CD8-positive, alpha-beta memory T cell (primary cell): ENCODE measurements around the gene KRTAP1-4. TPM values are rescaled to one million over a fixed set of nuclear protein-coding genes. Genes with fewer than 3 reads are reported as not detected.

Source experiments
- CTCF ChIA-PET: fragments of 350-600 bp; sonication (Branson Sonifier 250); formaldehyde crosslinking; loops from one replicate; lab custom pipeline; 2021; ENCODE audit warnings: antibody characterized with exemption; lab: Charles Lee
- POLR2A ChIA-PET: fragments of 350-600 bp; sonication (Branson Sonifier 250); formaldehyde crosslinking; loops from one replicate; lab custom pipeline; 2021; ENCODE audit warnings: antibody characterized with exemption; lab: Charles Lee
- DNase-seq, 5 donors: peaks; one replicate each; pipeline versions ENCODE4 v3.0.0 to v3.0.0-alpha.2; 2020 to 2022; ENCODE audit warnings: mixed read lengths in 1 of 5
- H3K27ac ChIP-seq: one replicate; pipeline ENCODE4 v1.7.0; 2013; ENCODE audit warnings: low read depth, mild to moderate bottlenecking, low read length, moderate library complexity
- H3K27me3 ChIP-seq: 2 replicates; pipeline ENCODE4 v1.7.0; 2013; ENCODE audit warnings: low read length, mild to moderate bottlenecking; ENCODE audit not compliant: insufficient read depth, poor library complexity, severe bottlenecking
- H3K36me3 ChIP-seq: 2 replicates; pipeline ENCODE4 v1.7.0; 2013; ENCODE audit warnings: mild to moderate bottlenecking, low read length, moderate library complexity; ENCODE audit not compliant: insufficient read depth
- H3K4me1 ChIP-seq: 2 replicates; pipeline ENCODE4 v1.7.0; 2013; ENCODE audit warnings: mild to moderate bottlenecking, low read length, moderate library complexity; ENCODE audit not compliant: insufficient read depth
- H3K4me3 ChIP-seq: 2 replicates; pipeline ENCODE4 v1.7.0; 2013; ENCODE audit warnings: mild to moderate bottlenecking, low read length
- H3K9me3 ChIP-seq: 2 replicates; pipeline ENCODE4 v1.7.0; 2013; ENCODE audit warnings: mild to moderate bottlenecking, low read length
- H3K27ac Mint-ChIP-seq, 8 donors: one replicate each; pipeline ENCODE4 v1.8.0; 2020 to 2021; ENCODE audit warnings: mixed read lengths in 8 of 8, mild to moderate bottlenecking in 6 of 8, inconsistent platforms in 3 of 8, moderate library complexity in 3 of 8
- H3K27me3 Mint-ChIP-seq, 2 donors: one replicate each; pipeline ENCODE4 v1.8.0; 2020 to 2021; ENCODE audit warnings: mixed read lengths in 2 of 2, mild to moderate bottlenecking in 1 of 2, moderate library complexity in 1 of 2
- H3K36me3 Mint-ChIP-seq, 3 donors: one replicate each; pipeline ENCODE4 v1.8.0; 2020 to 2021; ENCODE audit warnings: mixed read lengths in 3 of 3, inconsistent platforms in 1 of 3, mild to moderate bottlenecking in 1 of 3
- H3K4me1 Mint-ChIP-seq, 3 donors: one replicate each; pipeline ENCODE4 v1.8.0; 2020 to 2021; ENCODE audit warnings: mixed read lengths in 3 of 3, inconsistent platforms in 1 of 3, mild to moderate bottlenecking in 1 of 3
- H3K4me3 Mint-ChIP-seq, 7 donors: one replicate each; pipeline ENCODE4 v1.8.0; 2020 to 2021; ENCODE audit warnings: mixed read lengths in 7 of 7, mild to moderate bottlenecking in 6 of 7, moderate library complexity in 4 of 7, inconsistent platforms in 2 of 7
- H3K9me3 Mint-ChIP-seq, 5 donors: one replicate each; pipeline ENCODE4 v1.8.0; 2020 to 2022; ENCODE audit warnings: mixed read lengths in 5 of 5, mild to moderate bottlenecking in 3 of 5, moderate library complexity in 2 of 5, inconsistent platforms in 1 of 5
- polyA plus RNA-seq: library from polyadenylated mRNA; unstranded; fragments of 300-500 nt; fragmentation: Illumina TruSeq; gene quantifications from one replicate; pipeline ENCODE4 v1.2.3, GENCODE V29; 2021
- total RNA-seq, 2 experiments: library from RNA; stranded (reverse); gene quantifications; one replicate each; pipeline ENCODE4 v1.2.3, GENCODE V29; 2021

KRTAP1-4 gene, protein sequence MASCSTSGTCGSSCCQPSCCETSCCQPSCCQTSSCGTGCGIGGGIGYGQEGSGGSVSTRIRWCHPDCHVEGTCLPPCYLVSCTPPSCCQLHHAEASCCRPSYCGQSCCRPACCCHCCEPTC
- not detected for total RNA-seq
- not detected for polyA plus RNA-seq

DNA sequence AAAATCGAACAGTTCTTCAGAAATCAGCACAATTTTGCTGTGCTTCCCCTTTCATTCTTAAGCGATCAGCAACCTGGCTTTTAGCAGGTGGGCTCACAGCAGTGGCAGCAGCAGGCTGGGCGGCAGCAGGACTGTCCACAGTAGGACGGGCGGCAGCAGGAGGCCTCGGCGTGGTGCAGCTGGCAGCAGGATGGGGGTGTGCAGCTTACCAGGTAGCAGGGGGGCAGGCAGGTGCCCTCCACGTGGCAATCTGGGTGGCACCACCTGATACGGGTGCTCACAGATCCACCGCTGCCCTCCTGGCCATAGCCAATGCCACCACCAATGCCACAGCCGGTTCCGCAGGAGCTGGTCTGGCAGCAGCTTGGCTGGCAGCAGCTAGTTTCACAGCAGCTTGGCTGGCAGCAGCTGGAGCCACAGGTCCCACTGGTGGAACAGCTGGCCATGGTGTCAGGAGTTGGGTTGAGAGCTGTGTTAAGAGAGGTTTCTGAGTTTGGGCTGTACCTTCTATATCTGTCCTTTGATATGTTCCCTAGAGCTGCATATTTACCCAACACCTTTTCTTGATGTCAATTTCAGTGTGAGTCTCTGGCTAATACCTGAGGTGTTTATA lies at the start of gene KRTAP1-4:
TSS of gene KRTAP1-4 (minus strand) at position 563 of the 613 bp plus-strand sequence. CDS start at position 446, 117 bp downstream.
- H3K36me3 ChIP-seq: no peaks in the 10 kb centered on the region
- H3K27ac Mint-ChIP-seq: no peak within 1 kb of the TSS
- H3K36me3 Mint-ChIP-seq: no peaks in the 10 kb centered on the region

DNA sequence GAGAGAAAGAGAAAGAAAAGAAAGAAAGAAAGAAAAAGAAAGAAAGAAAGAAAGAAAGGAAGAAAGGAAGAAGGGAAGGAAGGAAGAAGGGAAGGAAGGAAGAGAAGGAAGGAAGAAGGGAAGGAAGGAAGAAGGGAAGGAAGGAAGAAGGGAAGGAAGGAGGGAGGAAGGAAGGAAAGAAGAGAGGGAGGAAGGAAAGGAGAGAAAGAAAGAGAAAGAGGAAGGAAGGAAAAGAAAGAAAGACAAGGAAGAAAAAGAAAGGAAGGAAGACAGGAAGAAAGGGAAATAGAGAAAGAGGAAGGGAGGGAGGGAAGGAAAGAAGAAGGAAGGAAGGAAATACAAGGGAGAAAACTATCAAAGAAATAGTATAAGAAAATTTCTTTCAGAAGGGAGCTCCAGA lies 46.8 kb upstream of the KRTAP1-4 start:
- Histone ChIP-seq H3K4me3 (no peak overlapping the region), H3K27ac (no peak overlapping the region), H3K9me3 (no peaks in the 10 kb centered on the region), H3K4me1 (no peaks in the 10 kb centered on the region), H3K27me3 (peaks cover 7% of the 10 kb centered on the region), H3K36me3 (no peaks in the 10 kb centered on the region)
- CTCF ChIA-PET: no interaction called here
- Mint-ChIP-seq H3K4me3 (no peak overlapping the region), H3K36me3 (no peaks in the 10 kb centered on the region), H3K27me3 (peaks cover 22 to 49% of the 10 kb centered on the region in 2 donors), H3K9me3 (no peaks in the 10 kb centered on the region), H3K4me1 (no peaks in the 10 kb centered on the region), H3K27ac (no peak overlapping the region)
- POLR2A ChIA-PET: no interaction called here
- DNase-seq: no peak

More for the DNA sequence above, at the start of gene KRTAP1-4:
- peaks cover 11 to 65% of the 10 kb centered on the region in 2 donors for H3K27me3 Mint-ChIP-seq
- H3K4me1 ChIP-seq: no peaks in the 10 kb centered on the region
- CTCF ChIA-PET: no interaction called here
- no peak within 1 kb of the TSS for H3K27ac ChIP-seq
- no peak for DNase-seq
- POLR2A ChIA-PET: interaction anchor here (0.6 kb wide), 1 partner anchor 512 kb away, joined by 4 read pairs; no protein-coding TSS in a partner anchor
- no peak within 1 kb of the TSS for H3K4me3 Mint-ChIP-seq
- H3K9me3 Mint-ChIP-seq: no peaks in the 10 kb centered on the region
- no peaks in the 10 kb centered on the region for H3K4me1 Mint-ChIP-seq
- no peaks in the 10 kb centered on the region for H3K9me3 ChIP-seq
- no peak within 1 kb of the TSS for H3K4me3 ChIP-seq
- H3K27me3 ChIP-seq: no peaks in the 10 kb centered on the region

DNA sequence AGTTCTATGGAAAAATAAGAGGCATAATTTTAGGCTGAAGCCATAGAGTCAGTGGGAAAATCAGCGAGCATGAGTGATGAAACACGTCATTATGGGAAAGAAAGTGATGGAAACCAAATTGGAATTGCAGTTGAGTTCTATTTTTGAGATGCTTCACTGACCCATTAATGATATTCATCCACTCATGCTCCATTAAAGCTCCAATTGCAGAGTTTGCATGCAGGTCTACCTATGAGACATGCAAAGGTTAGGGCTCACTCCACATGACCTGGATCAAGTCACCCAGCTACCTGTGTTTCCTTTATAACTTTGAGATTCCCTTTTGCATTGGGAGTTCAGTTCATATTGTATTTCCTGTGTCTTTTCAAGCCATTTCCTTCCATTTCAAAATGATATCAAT lies 43.7 kb upstream of the KRTAP1-4 start:
- Histone ChIP-seq H3K27me3 (peaks cover 7% of the 10 kb centered on the region), H3K36me3 (no peaks in the 10 kb centered on the region), H3K4me3 (no peak overlapping the region), H3K9me3 (no peaks in the 10 kb centered on the region), H3K27ac (no peak overlapping the region), H3K4me1 (no peaks in the 10 kb centered on the region)
- H3K4me1 Mint-ChIP-seq: peaks cover 0 to 2% (median 0%) of the 10 kb centered on the region in 3 donors
- DNase-seq: no peak
- ChIA-PET CTCF (no interaction called here), POLR2A (no interaction called here)
- no peak overlapping the region for H3K27ac Mint-ChIP-seq
- H3K36me3 Mint-ChIP-seq: no peaks in the 10 kb centered on the region
- no peak overlapping the region for H3K4me3 Mint-ChIP-seq
- H3K9me3 Mint-ChIP-seq: no peaks in the 10 kb centered on the region
- H3K27me3 Mint-ChIP-seq: peaks cover 20 to 33% of the 10 kb centered on the region in 2 donors

- no peaks in the 10 kb centered on the region for H3K4me1 ChIP-seq
- Mint-ChIP-seq H3K4me1 (peaks cover 0 to 2% (median 0%) of the 10 kb centered on the region in 3 donors), H3K27ac (no peak overlapping the region), H3K4me3 (no peak overlapping the region), H3K27me3 (peaks cover 17 to 20% of the 10 kb centered on the region in 2 donors), H3K9me3 (no peaks in the 10 kb centered on the region), H3K36me3 (no peaks in the 10 kb centered on the region)
- H3K27ac ChIP-seq: no peak overlapping the region
- H3K4me3 ChIP-seq: no peak overlapping the region
- H3K27me3 ChIP-seq: peaks cover 2% of the 10 kb centered on the region
- no peaks in the 10 kb centered on the region for H3K9me3 ChIP-seq
- no peak for DNase-seq
- ChIA-PET POLR2A (no interaction called here), CTCF (interaction anchor here (1.5 kb wide), 1 partner anchor 577 kb away, joined by 4 read pairs; no protein-coding TSS in a partner anchor)
- H3K36me3 ChIP-seq: no peaks in the 10 kb centered on the region
These were observed 41.8 kb upstream of the KRTAP1-4 start for GRCh38 chr17:41071606-41072360.

GRCh38 chr17:41069031-41069430 lies 39.0 kb upstream of the KRTAP1-4 start:
- H3K9me3 ChIP-seq: no peaks in the 10 kb centered on the region
- H3K27me3 ChIP-seq: no peaks in the 10 kb centered on the region
- ChIA-PET CTCF (no interaction called here), POLR2A (no interaction called here)
- Mint-ChIP-seq H3K27ac (no peak overlapping the region), H3K27me3 (peaks cover 8% of the 10 kb centered on the region in 2 donors), H3K4me1 (peaks cover 0 to 2% (median 0%) of the 10 kb centered on the region in 3 donors), H3K9me3 (no peaks in the 10 kb centered on the region), H3K36me3 (no peaks in the 10 kb centered on the region), H3K4me3 (no peak overlapping the region)
- no peak for DNase-seq
- H3K4me1 ChIP-seq: no peaks in the 10 kb centered on the region
- no peak overlapping the region for H3K4me3 ChIP-seq
- no peak overlapping the region for H3K27ac ChIP-seq
- H3K36me3 ChIP-seq: no peaks in the 10 kb centered on the region

DNA sequence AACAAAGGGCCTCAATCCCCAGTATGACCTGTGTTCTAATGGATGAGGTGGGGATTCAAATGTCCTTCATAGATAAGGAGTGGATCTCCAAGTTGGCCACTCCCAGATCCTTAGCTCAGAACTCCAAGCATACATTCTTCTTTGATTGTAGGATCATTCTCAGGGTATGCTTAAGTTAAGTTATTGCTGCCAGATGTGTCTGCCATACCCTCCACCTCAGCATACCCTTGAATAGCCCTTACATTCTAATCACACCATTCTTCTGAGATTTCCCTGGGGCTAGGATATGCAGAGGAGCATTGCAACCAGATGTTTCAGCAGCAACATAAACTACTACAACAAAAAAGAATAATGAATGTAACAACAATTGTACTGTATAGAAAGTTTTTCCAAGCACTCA lies 37.3 kb upstream of the KRTAP1-4 start:
- Mint-ChIP-seq H3K4me1 (peaks cover 0 to 2% (median 0%) of the 10 kb centered on the region in 3 donors), H3K4me3 (no peak overlapping the region), H3K36me3 (no peaks in the 10 kb centered on the region), H3K27me3 (peaks cover 5 to 13% of the 10 kb centered on the region in 2 donors), H3K27ac (no peak overlapping the region), H3K9me3 (no peaks in the 10 kb centered on the region)
- DNase-seq: no peak
- Histone ChIP-seq H3K27me3 (no peaks in the 10 kb centered on the region), H3K36me3 (no peaks in the 10 kb centered on the region), H3K27ac (no peak overlapping the region), H3K9me3 (no peaks in the 10 kb centered on the region), H3K4me3 (no peak overlapping the region), H3K4me1 (no peaks in the 10 kb centered on the region)
- ChIA-PET CTCF (no interaction called here), POLR2A (no interaction called here)

DNA sequence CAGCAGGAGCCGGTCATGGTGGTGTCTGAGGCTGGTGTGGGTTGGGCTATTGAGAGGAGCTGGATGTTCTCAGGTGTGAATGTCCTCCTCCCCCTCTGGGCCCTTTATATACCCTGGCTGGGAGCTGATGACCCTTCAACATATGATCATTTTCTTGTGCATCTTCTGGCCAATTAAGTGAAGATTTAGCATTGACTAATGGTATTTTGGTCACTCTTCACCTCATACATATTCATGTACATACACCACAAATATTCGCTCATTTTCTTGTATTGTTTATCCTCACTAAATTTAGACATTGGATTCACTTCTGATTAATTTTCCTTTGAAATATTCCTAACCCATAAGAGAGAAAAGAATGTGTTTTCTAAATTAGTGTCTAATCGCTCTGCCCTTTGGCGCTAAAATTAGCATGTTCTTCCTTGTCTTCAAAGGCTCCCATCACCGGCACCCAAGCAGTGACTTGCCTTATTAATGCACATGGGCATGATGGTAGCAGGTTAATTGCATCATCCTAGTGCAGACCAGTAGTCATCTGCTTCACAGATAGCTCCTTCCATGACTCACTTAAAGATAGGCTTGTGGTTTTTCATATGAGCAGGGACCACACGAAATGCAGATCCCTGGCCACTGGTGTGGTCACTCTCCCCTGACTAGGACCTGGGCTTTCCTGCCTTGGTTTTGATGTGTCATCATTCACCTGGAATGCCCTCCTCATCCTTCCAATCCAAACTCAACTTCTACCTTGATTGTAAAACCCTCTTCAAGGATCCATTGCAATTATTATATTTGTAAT lies 36.0 kb upstream of the KRTAP1-4 start, which contains the start of gene KRTAP2-4:
TSS of gene KRTAP2-4 (minus strand) at position 51 of the 796 bp plus-strand sequence. CDS start at position 17, 34 bp downstream.
- H3K36me3 ChIP-seq: no peaks in the 10 kb centered on the region
- POLR2A ChIA-PET: no interaction called here
- CTCF ChIA-PET: no interaction called here
- H3K4me3 Mint-ChIP-seq: no peak within 1 kb of the TSS
- H3K9me3 ChIP-seq: no peaks in the 10 kb centered on the region
- peaks cover 0 to 2% (median 0%) of the 10 kb centered on the region in 3 donors for H3K4me1 Mint-ChIP-seq
- H3K27ac ChIP-seq: no peak within 1 kb of the TSS
- no peak for DNase-seq
- H3K27me3 ChIP-seq: no peaks in the 10 kb centered on the region
- H3K36me3 Mint-ChIP-seq: no peaks in the 10 kb centered on the region
- H3K4me3 ChIP-seq: no peak within 1 kb of the TSS
- no peaks in the 10 kb centered on the region for H3K9me3 Mint-ChIP-seq
- H3K27me3 Mint-ChIP-seq: peaks cover 13 to 20% of the 10 kb centered on the region in 2 donors
- no peak within 1 kb of the TSS for H3K27ac Mint-ChIP-seq
- no peaks in the 10 kb centered on the region for H3K4me1 ChIP-seq
